Bronchial epithelial cell (primary cell): Measurements from ENCODE around the gene FAM240B. TPM values are rescaled to one million over a fixed set of nuclear protein-coding genes. Genes with fewer than 3 reads are reported as not detected.

Source experiments
- DNase-seq: peaks from one replicate; pipeline ENCODE4 v3.0.0-alpha.2; 2010; ENCODE audit warnings: low read depth
- FAIRE-seq: peaks from 2 replicates; lab custom pipeline; 2011; peaks lifted over from hg19 to GRCh38; lab: Jason Lieb, UNC
- H3K27me3 ChIP-seq: 2 replicates; pipeline ENCODE4 v1.5.1; 2011; ENCODE audit warnings: low read length; ENCODE audit not compliant: control insufficient read depth, insufficient read depth
- H3K36me3 ChIP-seq: 2 replicates; pipeline ENCODE4 v1.5.1; 2011; ENCODE audit warnings: low read length; ENCODE audit not compliant: control insufficient read depth, insufficient read depth
- H3K4me3 ChIP-seq: 2 replicates; pipeline ENCODE4 v1.5.1; 2011; ENCODE audit warnings: mild to moderate bottlenecking, low read depth, low read length, control low read depth
- CTCF ChIP-seq: IDR thresholded peaks from 2 replicates; pipeline ENCODE4 v1.5.1; 2011; ENCODE audit warnings: mild to moderate bottlenecking, moderate library complexity, low read length, control low read depth, inconsistent platforms; ENCODE audit not compliant: insufficient read depth, severe bottlenecking
- total RNA-seq: library from RNA; depleted of rRNA; stranded (reverse); fragments of >200 nt; gene quantifications from 2 replicates; pipeline ENCODE4 v1.2.1, GENCODE V29; 2014

FAM240B gene
- total RNA-seq, 1 donor from 2014 or later: not detected

- TF ChIP-seq CTCF: no peak
- no peak overlapping the region for H3K4me3 ChIP-seq
- H3K27me3 ChIP-seq: no peaks in the 10 kb centered on the region
- H3K36me3 ChIP-seq: no peaks in the 10 kb centered on the region
- DNase-seq: no peak
- no peak for FAIRE-seq
These were observed 46.3 kb downstream of the FAM240B start for GRCh38 chr9:38673399-38674193.

- Histone ChIP-seq H3K36me3 (no peaks in the 10 kb centered on the region), H3K27me3 (no peaks in the 10 kb centered on the region), H3K4me3 (no peak overlapping the region)
- no peak for DNase-seq
- FAIRE-seq: no peak
- TF ChIP-seq CTCF: no peak
These were observed 48.2 kb downstream of the FAM240B start for GRCh38 chr9:38671748-38672147.

- Histone ChIP-seq H3K36me3 (no peaks in the 10 kb centered on the region), H3K27me3 (no peaks in the 10 kb centered on the region), H3K4me3 (no peak overlapping the region)
- TF ChIP-seq CTCF: no peak
- DNase-seq: no peak
- FAIRE-seq: no peak
These were observed 48.6 kb downstream of the FAM240B start for GRCh38 chr9:38671372-38671731.

- DNase-seq (no peak), FAIRE-seq (no peak)
- no peak for TF ChIP-seq CTCF
- Histone ChIP-seq H3K27me3 (no peaks in the 10 kb centered on the region), H3K4me3 (no peak overlapping the region), H3K36me3 (no peaks in the 10 kb centered on the region)
These were observed 49.2 kb downstream of the FAM240B start for GRCh38 chr9:38670542-38671371.

DNA sequence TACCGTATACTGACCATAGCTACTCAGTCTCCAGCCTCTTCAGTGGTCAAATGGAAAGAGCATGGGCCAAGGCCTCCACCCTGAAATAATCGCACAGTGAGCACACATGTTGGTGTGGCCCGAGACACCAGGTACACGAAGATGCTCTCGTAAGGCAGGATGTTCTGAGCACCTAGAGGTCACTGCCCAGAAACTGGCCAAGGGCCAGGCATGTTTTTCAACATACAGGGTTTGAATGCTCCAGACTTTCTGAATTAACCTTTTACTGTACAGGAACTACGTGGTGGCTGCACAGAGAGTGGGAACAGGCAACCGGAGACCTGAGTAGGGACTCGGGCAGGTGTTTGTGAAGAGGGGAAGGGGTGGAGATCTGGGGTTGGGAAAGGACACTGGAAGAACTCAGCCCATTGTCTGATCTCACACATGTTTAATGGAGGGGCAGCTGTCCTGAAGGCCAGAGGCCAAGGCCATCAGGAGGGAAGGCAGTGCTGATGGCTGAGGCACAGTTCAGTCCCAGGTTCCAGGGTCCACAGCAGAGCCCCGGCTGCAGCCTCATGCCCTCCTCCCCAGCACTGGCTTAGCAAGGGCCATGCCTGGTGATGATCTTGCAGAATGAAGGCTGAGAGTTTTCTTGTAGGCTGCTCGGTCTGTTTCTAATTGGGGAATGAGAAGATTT, 51.0 kb downstream of the FAM240B start:
- TF ChIP-seq CTCF: no peak
- no peaks in the 10 kb centered on the region for H3K27me3 ChIP-seq
- DNase-seq (no peak), FAIRE-seq (no peak)
- no peak overlapping the region for H3K4me3 ChIP-seq
- no peaks in the 10 kb centered on the region for H3K36me3 ChIP-seq
